GM21447 (cell line): ENCODE measurements around the gene SSX2.
"Not testable (repeated sequence)": the region's sequence is repeated elsewhere in the genome, so short reads cannot be mapped to it uniquely, and the experiment has no call there.

Source experiments
- ATAC-seq: cut with Tn5 transposase; IDR thresholded peaks from one replicate; pipeline ENCODE4 v1.9.1; 2021; ENCODE audit not compliant: unreplicated experiment

Gene SSX2

GRCh38 chrX:52707078-52707477 lies at the start of gene SSX2:
Gene SSX2, minus strand, starts transcription at chrX:52707178. Its CDS starts 1,429 bp downstream, at chrX:52705749.
- ATAC-seq, result not testable (repeated sequence)

- ATAC-seq, result not testable (repeated sequence)
These were observed 44.0 kb upstream of the SSX2 start, which contains the start of gene SSX2B for GRCh38 chrX:52750952-52751351. Gene SSX2B, plus strand, starts transcription at chrX:52751252. Its CDS starts 1,429 bp downstream, at chrX:52752681.

- not testable (repeated sequence) for ATAC-seq
These were observed 14.9 kb downstream of the SSX2 start for GRCh38 chrX:52692034-52692433.

GRCh38 chrX:52662218-52662617 lies 44.8 kb downstream of the SSX2 start:
- ATAC-seq, result not testable (repeated sequence)

- ATAC-seq, result not testable (repeated sequence)
These were observed 51.5 kb downstream of the SSX2 start for GRCh38 chrX:52655475-52655874.

- not testable (repeated sequence) for ATAC-seq
These were observed 52.2 kb downstream of the SSX2 start, which contains the start of gene SSX7 for GRCh38 chrX:52654800-52655199. Gene SSX7, minus strand, starts transcription at chrX:52654900. Its CDS starts 1,428 bp downstream, at chrX:52653472.

- ATAC-seq, result not testable (repeated sequence)
These were observed 56.3 kb downstream of the SSX2 start for GRCh38 chrX:52650676-52651075.

GRCh38 chrX:52648956-52649355 lies 58.0 kb downstream of the SSX2 start:
- ATAC-seq, result not testable (repeated sequence)
